Endodermal cell (in vitro differentiated cells): ENCODE data around the gene IL10. TPM values are rescaled to one million over a fixed set of nuclear protein-coding genes. Genes with fewer than 3 reads are reported as not detected.

Experiments
- DNase-seq: peaks from one replicate; pipeline ENCODE4 v3.0.0-alpha.2; 2017
- H3K27ac ChIP-seq: 2 replicates; pipeline ENCODE4 v1.5.1; 2013; ENCODE audit warnings: mild to moderate bottlenecking, low read depth, low read length, moderate library complexity
- H3K27me3 ChIP-seq: 2 replicates; pipeline ENCODE4 v1.6.1; 2013; ENCODE audit warnings: mild to moderate bottlenecking, low read length, moderate library complexity; ENCODE audit not compliant: insufficient read depth, control insufficient read depth, poor library complexity, severe bottlenecking
- H3K36me3 ChIP-seq: 2 replicates; pipeline ENCODE4 v1.7.0; 2013; ENCODE audit warnings: mild to moderate bottlenecking, low read length, moderate library complexity; ENCODE audit not compliant: control insufficient read depth, insufficient read depth
- H3K4me1 ChIP-seq: one replicate; pipeline ENCODE4 v1.7.0; 2013; ENCODE audit warnings: low read length; ENCODE audit not compliant: control insufficient read depth, insufficient read depth
- H3K4me3 ChIP-seq: 2 replicates; pipeline ENCODE4 v1.5.1; 2013; ENCODE audit warnings: mild to moderate bottlenecking, low read length, moderate library complexity
- H3K9ac ChIP-seq: 2 replicates; pipeline ENCODE4 v1.6.1; 2013; ENCODE audit warnings: mild to moderate bottlenecking, low read length, moderate library complexity; ENCODE audit not compliant: poor library complexity, severe bottlenecking; ENCODE audit errors: extremely low read depth
- H3K9me3 ChIP-seq: 2 replicates; pipeline ENCODE4 v1.6.1; 2013; ENCODE audit warnings: mild to moderate bottlenecking, low read length, moderate library complexity; ENCODE audit not compliant: control insufficient read depth
- H3K27ac Mint-ChIP-seq: 2 replicates; pipeline ENCODE4 v1.8.0; 2020; ENCODE audit warnings: mixed read lengths
- H3K27me3 Mint-ChIP-seq: 2 replicates; pipeline ENCODE4 v1.8.0; 2021; ENCODE audit warnings: mild to moderate bottlenecking, mixed read lengths; ENCODE audit not compliant: insufficient read depth
- H3K36me3 Mint-ChIP-seq: 2 replicates; pipeline ENCODE4 v1.8.0; 2020; ENCODE audit warnings: low read depth, mixed read lengths
- H3K4me1 Mint-ChIP-seq: 2 replicates; pipeline ENCODE4 v1.8.0; 2020; ENCODE audit warnings: mixed read lengths
- H3K4me3 Mint-ChIP-seq: 2 replicates; pipeline ENCODE4 v1.8.0; 2020; ENCODE audit warnings: mild to moderate bottlenecking, moderate library complexity, mixed read lengths
- H3K9me3 Mint-ChIP-seq: 2 replicates; pipeline ENCODE4 v1.8.0; 2020; ENCODE audit warnings: mild to moderate bottlenecking, mixed read lengths
- WGBS, 2 experiments: methylation state at CpG; one replicate each; pipeline versions ENCODE4 v1.1.5 to v1.1.7; 2013; ENCODE audit warnings: missing lambda C conversion rate in 2 of 2, mixed read lengths in 1 of 2; ENCODE audit not compliant: insufficient coverage in 1 of 2, insufficient read length in 1 of 2; 5-methylcytosine and 5-hydroxymethylcytosine counted together
- total RNA-seq, 2 donors: library from RNA; stranded (reverse); fragmentation: NEBNext Ultra II Directional in 1 of 2; extraction: Animal tissue kit (Norgen Biotek cat#: 25700) in 1 of 2; gene quantifications; 2 replicates in 1 of 2; 3 replicates in 1 of 2; pipeline ENCODE4 v1.2.1, GENCODE V29; 2021
- TF ChIP-seq, protein P1 (sequence below): fragments of 200-600 bp; sonication (generic); conservative IDR thresholded peaks from 2 replicates; pipeline ENCODE4 v1.5.0; 2021; ENCODE audit warnings: antibody characterized with exemption, mild to moderate bottlenecking

IL10 gene
- total RNA-seq, 2 donors from 2014 or later, result not detected

DNA sequence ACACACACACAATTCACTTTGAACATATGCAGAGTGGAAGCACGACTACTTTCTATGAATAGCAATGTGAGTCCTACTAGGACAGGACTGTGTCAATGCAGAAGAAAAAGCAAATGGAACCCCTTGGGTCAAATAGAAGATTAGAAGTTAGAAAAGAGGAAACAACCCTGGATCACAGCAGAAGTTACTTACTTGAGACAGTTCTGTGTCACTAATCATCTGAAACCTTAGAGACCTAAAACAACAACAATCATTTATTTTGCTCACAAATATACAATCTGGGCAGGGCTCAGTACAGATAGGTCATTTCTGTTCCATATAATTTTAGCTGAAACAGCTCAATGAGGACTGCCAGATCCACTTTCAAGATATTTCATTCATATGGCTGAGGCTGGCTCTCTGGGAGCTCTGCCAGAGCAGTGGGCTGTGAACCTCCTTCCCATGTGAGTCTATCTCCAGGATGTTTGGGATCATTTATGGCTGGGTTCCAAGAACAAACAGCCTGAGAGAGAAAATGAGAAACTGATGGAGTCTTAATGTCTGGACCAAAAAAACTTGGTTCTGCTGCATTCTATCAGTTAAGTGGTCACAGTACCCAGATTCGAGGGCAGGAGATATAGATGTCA lies 42.5 kb upstream of the IL10 start:
- no peak overlapping the region for H3K4me3 Mint-ChIP-seq
- H3K36me3 Mint-ChIP-seq, result no peaks in the 10 kb centered on the region
- no peaks in the 10 kb centered on the region for H3K9me3 ChIP-seq
- H3K4me1 ChIP-seq, result no peaks in the 10 kb centered on the region
- 89 to 100% methylated on average over 1 to 2 of the region's 2 CpGs for WGBS, 2 experiments
- DNase-seq, result no peak
- no peak overlapping the region for H3K27ac ChIP-seq
- peaks cover 2% of the 10 kb centered on the region for H3K27me3 Mint-ChIP-seq
- peaks cover 12% of the 10 kb centered on the region for H3K9me3 Mint-ChIP-seq
- H3K4me3 ChIP-seq, result no peak overlapping the region
- no peaks in the 10 kb centered on the region for H3K36me3 ChIP-seq
- no peak overlapping the region for H3K27ac Mint-ChIP-seq
- TF ChIP-seq, protein P1, sequence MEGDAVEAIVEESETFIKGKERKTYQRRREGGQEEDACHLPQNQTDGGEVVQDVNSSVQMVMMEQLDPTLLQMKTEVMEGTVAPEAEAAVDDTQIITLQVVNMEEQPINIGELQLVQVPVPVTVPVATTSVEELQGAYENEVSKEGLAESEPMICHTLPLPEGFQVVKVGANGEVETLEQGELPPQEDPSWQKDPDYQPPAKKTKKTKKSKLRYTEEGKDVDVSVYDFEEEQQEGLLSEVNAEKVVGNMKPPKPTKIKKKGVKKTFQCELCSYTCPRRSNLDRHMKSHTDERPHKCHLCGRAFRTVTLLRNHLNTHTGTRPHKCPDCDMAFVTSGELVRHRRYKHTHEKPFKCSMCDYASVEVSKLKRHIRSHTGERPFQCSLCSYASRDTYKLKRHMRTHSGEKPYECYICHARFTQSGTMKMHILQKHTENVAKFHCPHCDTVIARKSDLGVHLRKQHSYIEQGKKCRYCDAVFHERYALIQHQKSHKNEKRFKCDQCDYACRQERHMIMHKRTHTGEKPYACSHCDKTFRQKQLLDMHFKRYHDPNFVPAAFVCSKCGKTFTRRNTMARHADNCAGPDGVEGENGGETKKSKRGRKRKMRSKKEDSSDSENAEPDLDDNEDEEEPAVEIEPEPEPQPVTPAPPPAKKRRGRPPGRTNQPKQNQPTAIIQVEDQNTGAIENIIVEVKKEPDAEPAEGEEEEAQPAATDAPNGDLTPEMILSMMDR, result no peak
- H3K9ac ChIP-seq, result no peak overlapping the region
- no peaks in the 10 kb centered on the region for H3K4me1 Mint-ChIP-seq
- H3K27me3 ChIP-seq, result no peaks in the 10 kb centered on the region

DNA sequence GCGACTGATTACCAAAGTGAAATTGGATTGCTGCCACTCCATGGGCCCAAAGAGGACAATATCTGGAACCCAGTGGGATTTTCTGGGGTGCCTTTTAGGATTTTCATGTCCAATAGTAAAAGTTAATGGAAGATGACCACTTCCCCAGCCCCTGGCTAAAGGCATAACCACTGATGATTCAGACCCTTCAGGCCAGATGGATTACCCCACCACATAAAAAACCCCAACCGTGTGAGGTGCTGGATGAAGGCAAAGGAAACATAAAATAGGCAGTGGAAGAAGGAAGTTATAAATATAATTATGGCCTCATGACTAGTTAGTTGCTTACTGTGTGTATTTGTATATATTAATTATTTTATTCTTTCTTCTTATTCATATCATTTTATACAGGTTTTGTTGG lies 40.2 kb upstream of the IL10 start:
- H3K9me3 ChIP-seq, result no peaks in the 10 kb centered on the region
- no peaks in the 10 kb centered on the region for H3K27me3 ChIP-seq
- DNase-seq, result no peak
- H3K9me3 Mint-ChIP-seq, result peaks cover 12% of the 10 kb centered on the region
- 94 to 100% methylated on average over 1 to 2 of the region's 2 CpGs for WGBS, 2 experiments
- no peak overlapping the region for H3K4me3 Mint-ChIP-seq
- TF ChIP-seq, protein P1, result no peak
- no peaks in the 10 kb centered on the region for H3K4me1 ChIP-seq
- H3K36me3 ChIP-seq, result no peaks in the 10 kb centered on the region
- no peak overlapping the region for H3K27ac ChIP-seq
- no peak overlapping the region for H3K4me3 ChIP-seq
- no peak overlapping the region for H3K9ac ChIP-seq
- H3K27me3 Mint-ChIP-seq, result peaks cover 2% of the 10 kb centered on the region
- peaks cover 13% of the 10 kb centered on the region for H3K4me1 Mint-ChIP-seq
- no peak overlapping the region for H3K27ac Mint-ChIP-seq
- no peaks in the 10 kb centered on the region for H3K36me3 Mint-ChIP-seq

DNA sequence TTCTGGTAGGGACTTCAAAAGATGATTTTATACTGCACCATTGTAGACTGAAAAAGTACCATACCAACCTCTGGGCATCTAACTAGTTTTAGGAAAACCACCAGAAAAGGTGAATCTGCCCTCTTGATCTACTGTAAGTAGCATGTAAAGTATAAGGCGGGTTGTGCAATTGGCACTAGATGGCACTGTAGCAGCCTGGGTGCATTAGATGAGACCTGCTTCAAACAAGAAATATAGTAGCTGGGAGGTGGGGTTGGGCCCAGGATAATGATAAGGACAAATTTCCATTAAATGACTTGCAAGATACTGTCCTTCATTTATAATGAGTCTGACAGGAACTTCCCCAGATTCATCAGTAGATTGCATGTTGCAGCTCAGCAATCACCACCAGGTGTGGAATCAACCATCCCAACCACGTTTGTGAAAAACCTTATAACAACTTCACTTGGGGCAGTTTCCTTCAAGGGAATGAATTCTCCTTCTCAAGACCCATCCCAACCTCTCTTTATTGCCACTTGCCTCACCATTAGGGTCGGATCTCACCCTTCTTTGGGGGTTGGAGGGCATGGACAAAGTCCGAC lies 37.3 kb upstream of the IL10 start:
- DNase-seq, result peak; percentile 68
- H3K36me3 Mint-ChIP-seq, result no peaks in the 10 kb centered on the region
- H3K4me3 Mint-ChIP-seq, result no peak overlapping the region
- no peak overlapping the region for H3K9ac ChIP-seq
- H3K9me3 ChIP-seq, result no peaks in the 10 kb centered on the region
- H3K27ac Mint-ChIP-seq, result no peak overlapping the region
- TF ChIP-seq, protein P1, result peak; percentile 75
- H3K4me1 ChIP-seq, result no peaks in the 10 kb centered on the region
- no peaks in the 10 kb centered on the region for H3K27me3 Mint-ChIP-seq
- 79 to 93% methylated on average over 3 to 4 of the region's 4 CpGs for WGBS, 2 experiments
- H3K4me1 Mint-ChIP-seq, result peaks cover 13% of the 10 kb centered on the region
- no peaks in the 10 kb centered on the region for H3K36me3 ChIP-seq
- peaks cover 6% of the 10 kb centered on the region for H3K27me3 ChIP-seq
- H3K4me3 ChIP-seq, result no peak overlapping the region
- H3K27ac ChIP-seq, result no peak overlapping the region
- H3K9me3 Mint-ChIP-seq, result peaks cover 12% of the 10 kb centered on the region
